GM13976 (cell line): ENCODE measurements around the gene IPO13.

Experiments
- DNase-seq: peaks from one replicate; pipeline ENCODE4 v3.0.0; 2012; ENCODE audit warnings: low spot score
- in situ Hi-C: fragments of 300-500 bp; cut with MboI; formaldehyde crosslinking; loops from one replicate; pipeline ENCODE4 v1.12.0; 2022; ENCODE audit warnings: low sequenced_read_pairs, mixed read lengths, inconsistent platforms; ENCODE audit not compliant: unreplicated experiment
- TF ChIP-seq, protein P1 (sequence below): IDR thresholded peaks from 2 replicates; pipeline ENCODE4 v1.5.1; 2012; ENCODE audit warnings: borderline replicate concordance, mild to moderate bottlenecking; ENCODE audit not compliant: insufficient read depth; ENCODE audit errors: extremely low read depth, missing control alignments, control extremely low read depth

Gene IPO13

DNA sequence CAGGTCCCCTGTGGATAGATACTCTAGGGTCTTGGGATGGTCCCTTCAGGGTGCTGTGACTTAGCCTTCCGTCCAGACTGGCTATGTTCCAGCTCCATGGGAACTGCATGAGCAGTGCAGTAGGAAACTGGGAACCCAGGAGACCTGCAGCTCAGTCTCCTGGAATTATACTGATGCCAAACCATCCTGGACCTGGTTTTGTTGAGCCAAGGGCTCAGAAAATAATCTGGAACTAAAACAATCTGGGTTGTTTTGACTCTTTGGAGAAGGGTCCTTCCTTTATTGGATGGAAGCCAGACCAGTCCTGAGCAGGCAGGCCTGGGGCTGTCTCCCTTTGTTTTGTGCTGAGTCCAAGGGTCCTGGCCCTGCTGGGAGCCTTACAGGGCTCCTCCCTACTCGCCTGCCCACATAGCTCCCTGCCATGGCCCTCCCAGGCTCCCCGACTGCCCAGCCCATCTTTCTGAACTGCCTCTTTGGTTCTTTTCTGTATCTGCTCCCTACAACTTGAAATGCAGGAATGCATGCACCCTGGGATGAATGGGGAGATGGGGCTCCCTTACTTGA lies 1.2 kb downstream of the IPO13 start:
- no peak for DNase-seq
- TF ChIP-seq, protein P1, sequence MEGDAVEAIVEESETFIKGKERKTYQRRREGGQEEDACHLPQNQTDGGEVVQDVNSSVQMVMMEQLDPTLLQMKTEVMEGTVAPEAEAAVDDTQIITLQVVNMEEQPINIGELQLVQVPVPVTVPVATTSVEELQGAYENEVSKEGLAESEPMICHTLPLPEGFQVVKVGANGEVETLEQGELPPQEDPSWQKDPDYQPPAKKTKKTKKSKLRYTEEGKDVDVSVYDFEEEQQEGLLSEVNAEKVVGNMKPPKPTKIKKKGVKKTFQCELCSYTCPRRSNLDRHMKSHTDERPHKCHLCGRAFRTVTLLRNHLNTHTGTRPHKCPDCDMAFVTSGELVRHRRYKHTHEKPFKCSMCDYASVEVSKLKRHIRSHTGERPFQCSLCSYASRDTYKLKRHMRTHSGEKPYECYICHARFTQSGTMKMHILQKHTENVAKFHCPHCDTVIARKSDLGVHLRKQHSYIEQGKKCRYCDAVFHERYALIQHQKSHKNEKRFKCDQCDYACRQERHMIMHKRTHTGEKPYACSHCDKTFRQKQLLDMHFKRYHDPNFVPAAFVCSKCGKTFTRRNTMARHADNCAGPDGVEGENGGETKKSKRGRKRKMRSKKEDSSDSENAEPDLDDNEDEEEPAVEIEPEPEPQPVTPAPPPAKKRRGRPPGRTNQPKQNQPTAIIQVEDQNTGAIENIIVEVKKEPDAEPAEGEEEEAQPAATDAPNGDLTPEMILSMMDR: no peak
- in situ Hi-C loops: loop anchor here (25.0 kb wide), 2 partner anchors 411 to 711 kb away; partner anchors contain the start of gene PTPRF

GRCh38 chr1:43949678-43950077 lies 2.9 kb downstream of the IPO13 start:
- no peak for DNase-seq
- TF ChIP-seq, protein P1: no peak
- in situ Hi-C loops: loop anchor here (25.0 kb wide), 2 partner anchors 412 to 712 kb away; partner anchors contain the start of gene PTPRF

- in situ Hi-C loops: no loop called here
- TF ChIP-seq, protein P1: no peak
- DNase-seq: no peak
These were observed 4.6 kb downstream of the IPO13 start for GRCh38 chr1:43951021-43951985.

DNA sequence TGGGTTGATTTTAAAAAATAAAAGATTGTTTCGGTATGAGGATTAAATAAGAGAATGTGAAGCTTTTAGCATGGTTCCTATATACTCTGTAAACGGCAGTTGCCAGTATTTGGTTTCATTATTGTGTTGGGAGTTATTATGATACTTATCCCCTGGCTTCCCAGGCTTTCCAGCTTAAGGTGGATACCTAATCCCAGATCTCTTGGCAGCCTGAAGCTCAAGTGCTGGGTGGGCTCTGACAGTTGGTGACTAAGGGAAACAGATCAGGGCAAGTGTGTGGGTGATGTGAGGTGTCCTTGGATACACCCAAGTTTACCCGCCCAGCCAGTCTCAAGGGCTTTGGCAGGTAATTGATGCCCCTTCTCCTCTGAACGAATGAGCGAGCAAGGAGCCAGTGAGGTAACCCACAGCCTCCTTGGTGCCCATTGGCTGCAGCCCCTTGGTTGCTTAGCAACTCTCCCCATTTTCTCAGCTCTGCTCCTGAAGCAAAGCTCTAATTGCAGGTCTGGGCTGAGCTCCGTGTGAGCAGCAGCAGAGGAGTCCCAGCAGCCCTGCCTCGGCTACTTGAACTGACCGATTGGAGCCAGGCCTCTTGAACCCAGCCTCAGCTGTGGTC lies 6.1 kb downstream of the IPO13 start:
- TF ChIP-seq, protein P1: no peak
- in situ Hi-C loops: no loop called here
- DNase-seq: no peak

DNA sequence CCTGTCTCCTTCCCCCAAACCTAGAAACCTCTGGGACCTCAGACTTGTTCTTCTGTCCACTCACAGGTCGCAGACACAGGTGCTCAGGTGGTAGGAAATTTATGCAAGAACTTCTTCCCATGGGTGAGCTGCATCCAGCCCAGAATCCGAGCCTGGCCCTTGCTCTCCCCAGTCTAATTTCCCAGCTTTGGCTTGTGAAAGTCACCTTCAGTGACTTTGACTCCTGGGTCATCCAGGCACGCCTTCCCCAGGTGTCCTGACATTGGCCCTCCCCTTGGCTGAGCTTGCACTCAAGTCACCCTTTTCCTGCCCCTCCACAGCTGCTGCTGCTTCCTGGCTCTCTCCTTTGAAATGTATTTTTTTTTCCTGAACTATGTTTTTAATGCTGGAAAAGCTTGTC lies 6.6 kb downstream of the IPO13 start:
- TF ChIP-seq, protein P1: no peak
- no peak for DNase-seq
- in situ Hi-C loops: no loop called here

DNA sequence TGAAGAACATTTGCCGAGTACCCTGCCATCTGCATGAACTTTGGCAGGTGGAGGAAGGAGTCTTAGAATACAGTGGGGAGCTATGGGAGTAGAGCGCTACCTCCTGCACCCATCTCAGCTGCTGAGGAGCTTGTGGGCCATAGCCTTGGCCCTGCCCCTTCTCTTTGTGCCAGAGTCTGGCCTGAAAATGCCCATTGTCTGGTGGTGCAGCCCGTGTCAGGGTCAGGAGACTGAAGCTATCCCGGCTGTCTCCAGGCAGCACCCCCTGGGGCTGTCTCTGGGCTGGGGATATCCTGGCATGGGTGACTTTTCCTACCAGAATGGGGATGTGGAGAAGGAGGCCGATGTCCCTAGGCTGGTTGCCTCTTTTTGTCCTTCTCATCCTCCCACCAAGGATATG lies 7.3 kb downstream of the IPO13 start:
- no peak for DNase-seq
- TF ChIP-seq, protein P1: no peak
- in situ Hi-C loops: no loop called here
